ENCODE data around the gene ILKAP. TPM values are rescaled to one million over a fixed set of nuclear protein-coding genes. Genes with fewer than 3 reads are reported as not detected.
A peak's percentile ranks its signal among the peaks of the same experiment; 100 is the strongest.
"Not testable (repeated sequence)": the region's sequence is repeated elsewhere in the genome, so short reads cannot be mapped to it uniquely, and the experiment has no call there.

The ILKAP gene
- total and polyA plus RNA-seq, 5 donors = 24.4 to 34.3 (median 30.9) TPM

DNA sequence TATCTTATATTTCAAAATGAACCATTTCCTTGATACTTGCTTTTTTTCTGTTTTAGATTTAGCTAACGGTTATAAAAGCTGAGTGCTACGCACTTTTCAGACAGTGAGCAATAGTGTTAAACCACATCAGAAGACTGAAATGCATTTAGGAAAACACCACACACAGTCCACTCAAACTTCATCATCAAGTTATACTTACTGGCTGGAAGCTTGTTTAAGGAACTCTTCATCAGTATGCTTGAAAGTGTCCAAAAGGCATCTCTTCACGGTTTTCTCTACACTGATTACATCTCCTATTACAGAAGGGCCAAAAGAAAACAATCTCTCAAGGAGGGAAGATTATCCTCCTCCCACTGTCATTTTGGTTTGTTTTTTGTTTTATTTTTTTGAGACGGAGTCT, 19.7 kb downstream of the ILKAP start:
- Histone ChIP-seq H3K4me1 (ENCODE audit: control insufficient read depth, insufficient read depth, low read length) (no peaks in the 10 kb centered on the region), H3K9me3 (ENCODE audit: control insufficient read depth, low read length) (no peaks in the 10 kb centered on the region), H3K4me3 (ENCODE audit: low read length) (no peak overlapping the region), H3K27ac (ENCODE audit: low read length) (no peak overlapping the region), H3K27me3 (ENCODE audit: control insufficient read depth, insufficient read depth) (no peaks in the 10 kb centered on the region)
- WGBS = 89% methylated on average over 4 of the region's 4 CpGs
- DNase-seq (no peak), ATAC-seq (no peak)
- intact Hi-C loops (cut with DNase I) = no loop called here

DNA sequence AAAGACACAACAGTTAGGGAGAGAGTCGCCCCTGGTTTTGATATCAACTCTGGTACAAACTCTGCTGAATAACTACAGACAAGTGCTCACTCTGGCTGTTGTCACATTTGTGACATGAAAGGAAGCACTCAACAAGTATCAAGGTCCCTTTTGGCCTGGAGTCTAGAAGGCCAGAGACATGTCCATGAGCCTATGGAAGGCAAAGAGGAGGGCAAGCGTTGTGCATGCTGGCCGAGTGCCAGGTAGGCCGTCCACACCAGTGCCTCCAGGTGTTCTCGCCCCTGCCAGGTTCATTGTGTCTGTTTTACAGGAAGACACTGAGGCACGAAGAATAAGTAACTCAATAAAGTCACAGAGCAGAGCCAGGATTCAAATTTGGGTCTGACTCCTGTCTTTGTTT, 21.1 kb downstream of the ILKAP start:
- 75% methylated on average over 6 of the region's 6 CpGs for WGBS
- no peaks in the 10 kb centered on the region for H3K27me3 ChIP-seq (ENCODE audit: control insufficient read depth, insufficient read depth)
- H3K27ac ChIP-seq (ENCODE audit: low read length) = no peak overlapping the region
- no peak overlapping the region for H3K4me3 ChIP-seq (ENCODE audit: low read length)
- no peaks in the 10 kb centered on the region for H3K4me1 ChIP-seq (ENCODE audit: control insufficient read depth, insufficient read depth, low read length)
- DNase-seq (no peak), ATAC-seq (no peak)
- intact Hi-C loops (cut with DNase I) = no loop called here
- H3K9me3 ChIP-seq (ENCODE audit: control insufficient read depth, low read length) = no peaks in the 10 kb centered on the region

DNA sequence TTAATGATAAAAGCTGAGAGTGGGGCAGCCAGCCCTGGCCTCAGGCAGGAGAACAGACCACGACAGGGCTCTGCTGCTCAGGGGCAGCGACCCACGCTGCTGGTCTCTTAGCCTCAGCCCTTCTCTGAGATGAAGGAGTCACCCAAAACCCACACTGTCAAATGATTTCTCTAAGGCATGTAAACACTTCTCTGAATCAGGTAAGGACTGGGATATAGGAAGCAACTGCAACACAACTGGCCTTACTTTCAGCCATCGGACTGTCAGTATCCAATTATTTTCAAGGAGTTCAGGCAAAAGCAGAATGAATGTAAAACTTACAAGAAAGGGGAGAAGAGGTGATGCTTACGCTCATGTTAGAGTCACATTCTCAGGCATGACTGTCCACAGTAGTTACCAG, 22.9 kb downstream of the ILKAP start:
- H3K9me3 ChIP-seq (ENCODE audit: control insufficient read depth, low read length) = no peaks in the 10 kb centered on the region
- intact Hi-C loops (cut with DNase I) = no loop called here
- H3K27me3 ChIP-seq (ENCODE audit: control insufficient read depth, insufficient read depth) = no peaks in the 10 kb centered on the region
- DNase-seq (no peak), ATAC-seq (no peak)
- 92% methylated on average over 5 of the region's 5 CpGs for WGBS
- no peak overlapping the region for H3K4me3 ChIP-seq (ENCODE audit: low read length)
- no peak overlapping the region for H3K27ac ChIP-seq (ENCODE audit: low read length)
- H3K4me1 ChIP-seq (ENCODE audit: control insufficient read depth, insufficient read depth, low read length) = no peaks in the 10 kb centered on the region

DNA sequence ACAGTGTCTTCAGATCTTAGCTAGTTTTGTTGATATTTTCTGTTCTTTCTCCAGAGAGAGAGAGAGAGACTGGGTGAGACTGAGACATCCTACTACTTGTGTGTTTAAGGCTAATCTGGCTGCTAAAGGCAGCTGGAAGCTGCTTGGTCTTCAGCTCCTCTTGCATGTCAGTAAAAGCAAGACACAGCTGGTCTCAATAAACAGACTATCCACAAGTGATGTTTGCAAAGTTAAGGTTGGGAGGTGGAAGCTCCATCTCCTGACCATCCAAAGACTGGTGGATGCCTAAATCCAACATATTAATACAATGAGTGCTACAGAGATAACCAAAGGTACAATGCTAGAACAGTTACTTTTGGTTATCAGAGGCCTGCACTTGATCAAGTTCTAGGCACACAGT, 26.9 kb downstream of the ILKAP start:
- H3K27me3 ChIP-seq (ENCODE audit: control insufficient read depth, insufficient read depth) = no peaks in the 10 kb centered on the region
- no peaks in the 10 kb centered on the region for H3K9me3 ChIP-seq (ENCODE audit: control insufficient read depth, low read length)
- DNase-seq = no peak
- intact Hi-C loops (cut with DNase I) = no loop called here
- no peaks in the 10 kb centered on the region for H3K4me1 ChIP-seq (ENCODE audit: control insufficient read depth, insufficient read depth, low read length)
- no peak overlapping the region for H3K4me3 ChIP-seq (ENCODE audit: low read length)
- H3K27ac ChIP-seq (ENCODE audit: low read length) = no peak overlapping the region
- no peak for ATAC-seq

DNA sequence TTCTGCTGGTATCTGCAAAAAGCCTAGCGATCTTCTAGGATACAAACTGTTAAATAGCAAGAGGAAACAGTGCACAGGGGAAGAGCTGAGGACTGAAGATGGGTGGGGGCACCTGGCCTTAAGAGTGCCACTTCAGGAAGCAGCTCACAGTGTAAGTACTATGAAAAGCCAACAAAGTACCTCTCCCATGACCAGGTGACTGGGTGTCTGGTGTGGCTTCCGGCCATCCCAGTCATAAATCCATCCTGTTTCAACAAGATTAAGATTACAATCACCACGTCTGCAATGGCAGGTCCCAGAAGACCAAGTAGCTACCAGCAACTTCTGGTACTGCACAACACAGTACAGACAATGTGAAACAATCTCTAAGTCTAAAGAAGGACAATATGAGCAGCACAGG, 28.8 kb downstream of the ILKAP start:
- no peak overlapping the region for H3K27ac ChIP-seq (ENCODE audit: low read length)

DNA sequence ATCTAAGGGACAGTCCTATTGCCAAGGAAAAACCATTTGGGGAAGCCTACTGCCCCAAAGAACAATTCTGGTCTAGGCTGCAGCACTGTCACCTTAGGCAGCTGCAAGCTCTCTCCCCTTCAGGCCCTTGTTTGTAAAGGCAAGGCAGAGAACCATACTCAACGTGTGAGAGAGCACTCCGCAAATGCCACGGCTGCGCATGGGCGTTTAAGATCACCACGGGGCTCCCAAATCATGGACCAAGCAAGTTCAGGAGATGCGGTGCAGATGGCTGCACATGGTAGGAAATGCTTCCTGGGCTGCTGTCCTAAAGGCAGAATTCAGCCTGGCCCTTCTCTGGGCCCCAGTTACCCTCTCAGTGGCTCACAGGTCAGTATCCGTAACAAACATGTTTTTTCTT, 29.2 kb downstream of the ILKAP start:
- intact Hi-C loops (cut with DNase I) = no loop called here
- DNase-seq = no peak
- Histone ChIP-seq H3K27ac (ENCODE audit: low read length) (no peak overlapping the region), H3K4me3 (ENCODE audit: low read length) (no peak overlapping the region), H3K4me1 (ENCODE audit: control insufficient read depth, insufficient read depth, low read length) (no peaks in the 10 kb centered on the region), H3K27me3 (ENCODE audit: control insufficient read depth, insufficient read depth) (no peaks in the 10 kb centered on the region), H3K9me3 (ENCODE audit: control insufficient read depth, low read length) (no peaks in the 10 kb centered on the region)
- no peak for ATAC-seq
- 97% methylated on average over 8 of the region's 8 CpGs for WGBS

More for the DNA sequence above, 28.8 kb downstream of the ILKAP start:
- DNase-seq (no peak), ATAC-seq (peak in 1 of 2 donors; percentile 9)
- H3K9me3 ChIP-seq (ENCODE audit: control insufficient read depth, low read length) = no peaks in the 10 kb centered on the region
- H3K27me3 ChIP-seq (ENCODE audit: control insufficient read depth, insufficient read depth) = no peaks in the 10 kb centered on the region
- no peak overlapping the region for H3K4me3 ChIP-seq (ENCODE audit: low read length)
- WGBS = 88% methylated on average over 3 of the region's 3 CpGs
- intact Hi-C loops (cut with DNase I) = no loop called here
- H3K4me1 ChIP-seq (ENCODE audit: control insufficient read depth, insufficient read depth, low read length) = no peaks in the 10 kb centered on the region

DNA sequence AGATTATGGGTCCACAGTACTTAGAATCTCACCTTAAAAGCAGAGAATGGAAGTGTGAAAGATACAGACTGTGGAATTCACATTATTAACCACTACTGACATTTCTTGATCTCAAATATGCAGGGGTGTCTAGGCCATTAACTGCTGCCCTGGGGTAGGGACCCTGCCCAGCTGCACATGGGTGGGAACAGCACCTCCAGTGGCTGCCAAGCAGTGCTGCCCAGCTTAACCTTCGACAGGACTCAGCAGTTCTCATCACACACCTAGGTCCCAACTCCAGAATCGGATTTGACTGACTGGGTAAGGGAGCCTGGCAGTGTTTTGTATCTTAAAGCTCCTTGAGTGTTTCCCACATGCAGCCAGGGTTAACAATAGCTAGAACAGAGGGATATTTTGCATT, 29.8 kb downstream of the ILKAP start:
- no peak overlapping the region for H3K4me3 ChIP-seq (ENCODE audit: low read length)
- H3K27ac ChIP-seq (ENCODE audit: low read length) = no peak overlapping the region
- intact Hi-C loops (cut with DNase I) = no loop called here
- DNase-seq (no peak), ATAC-seq (no peak)
- H3K27me3 ChIP-seq (ENCODE audit: control insufficient read depth, insufficient read depth) = no peaks in the 10 kb centered on the region
- no peaks in the 10 kb centered on the region for H3K9me3 ChIP-seq (ENCODE audit: control insufficient read depth, low read length)
- 89% methylated on average over 2 of the region's 2 CpGs for WGBS
- peaks cover 5% of the 10 kb centered on the region for H3K4me1 ChIP-seq (ENCODE audit: control insufficient read depth, insufficient read depth, low read length)

DNA sequence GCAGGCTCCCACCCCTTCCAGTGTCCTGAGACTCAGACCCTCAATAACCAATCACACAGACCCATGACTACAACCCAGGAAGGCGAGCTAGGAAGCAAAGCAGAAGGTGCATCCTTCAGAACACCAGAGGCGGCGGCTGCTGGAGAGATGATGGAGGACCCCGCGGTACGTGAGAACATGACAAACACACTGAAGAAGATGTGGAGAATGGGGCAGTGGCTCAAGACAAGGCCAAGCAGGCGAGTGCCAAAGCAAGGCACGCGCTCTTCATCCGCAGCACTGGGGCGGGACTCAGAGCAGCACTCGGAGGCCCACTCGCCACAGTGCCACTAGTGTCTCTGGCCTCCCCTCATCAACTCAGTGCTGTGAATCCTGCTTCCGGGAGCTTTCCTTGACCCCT, 31.1 kb downstream of the ILKAP start:
- H3K9me3 ChIP-seq (ENCODE audit: control insufficient read depth, low read length) = no peaks in the 10 kb centered on the region
- ATAC-seq = no peak
- 91% methylated on average over 14 of the region's 14 CpGs for WGBS
- no peak overlapping the region for H3K27ac ChIP-seq (ENCODE audit: low read length)
- no peak for DNase-seq
- H3K4me3 ChIP-seq (ENCODE audit: low read length) = no peak overlapping the region
- intact Hi-C loops (cut with DNase I) = no loop called here
- H3K27me3 ChIP-seq (ENCODE audit: control insufficient read depth, insufficient read depth) = no peaks in the 10 kb centered on the region
- peaks cover 5% of the 10 kb centered on the region for H3K4me1 ChIP-seq (ENCODE audit: control insufficient read depth, insufficient read depth, low read length)

DNA sequence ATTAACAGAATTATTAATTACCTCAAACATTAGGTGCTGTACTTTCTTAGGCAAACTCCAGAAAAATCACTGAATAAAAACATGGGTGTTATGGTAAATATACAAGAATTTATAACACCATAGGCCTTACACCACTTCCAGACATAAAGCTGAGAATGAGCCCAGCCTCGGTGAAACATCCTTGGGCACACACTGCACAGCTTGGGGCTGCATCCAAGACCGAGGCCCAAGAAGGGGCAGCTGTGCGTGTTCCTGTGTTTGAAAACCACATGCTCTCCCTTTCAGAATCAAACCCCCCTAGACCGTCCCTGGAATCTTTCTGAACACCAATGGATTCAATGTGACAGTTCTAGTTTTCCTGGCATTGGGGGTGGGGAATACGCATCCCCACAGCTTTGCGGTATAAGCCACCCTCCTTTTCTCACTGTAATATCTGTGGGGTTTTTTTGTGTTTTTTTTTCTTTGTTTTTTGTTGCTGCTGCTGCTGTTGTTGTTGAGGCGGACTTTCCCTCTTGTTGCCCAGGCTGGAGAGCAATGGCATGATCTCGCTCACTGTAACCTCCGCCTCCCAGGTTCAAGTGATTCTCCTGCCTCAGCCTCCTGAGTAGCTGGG, 31.8 kb downstream of the ILKAP start:
- intact Hi-C loops (cut with DNase I) = no loop called here
- Histone ChIP-seq H3K9me3 (ENCODE audit: control insufficient read depth, low read length) (no peaks in the 10 kb centered on the region), H3K4me1 (ENCODE audit: control insufficient read depth, insufficient read depth, low read length) (peaks cover 5% of the 10 kb centered on the region), H3K27me3 (ENCODE audit: control insufficient read depth, insufficient read depth) (no peaks in the 10 kb centered on the region), H3K4me3 (ENCODE audit: low read length) (no peak overlapping the region), H3K27ac (ENCODE audit: low read length) (no peak overlapping the region)
- DNase-seq (no peak), ATAC-seq (no peak)
- WGBS = 94% methylated on average over 9 of the region's 9 CpGs

DNA sequence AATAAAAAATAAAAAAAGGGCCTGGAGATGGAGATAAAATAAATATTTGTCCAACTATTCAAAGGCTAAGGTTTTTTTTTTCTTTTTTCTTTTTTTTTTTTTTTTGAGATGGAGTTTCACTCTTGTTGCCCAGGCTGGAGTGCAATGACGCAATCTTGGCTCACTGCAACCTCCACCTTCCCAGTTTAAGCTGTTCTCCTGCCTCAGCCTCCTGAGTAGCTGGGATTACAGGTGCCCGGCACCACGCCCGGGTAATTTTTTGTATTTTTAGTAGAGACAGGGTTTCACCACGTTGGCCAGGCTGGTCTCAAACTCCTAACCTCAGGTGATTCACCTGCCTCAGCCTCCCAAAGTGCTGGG, 32.4 kb downstream of the ILKAP start:
- DNase-seq; H3K27ac ChIP-seq (ENCODE audit: low read length); H3K9me3 ChIP-seq (ENCODE audit: control insufficient read depth, low read length); intact Hi-C loops (cut with DNase I); H3K4me1 ChIP-seq (ENCODE audit: control insufficient read depth, insufficient read depth, low read length); ATAC-seq; H3K4me3 ChIP-seq (ENCODE audit: low read length); H3K27me3 ChIP-seq (ENCODE audit: control insufficient read depth, insufficient read depth): not testable (repeated sequence)
- 93% methylated on average over 5 of the region's 5 CpGs for whole genome bisulfite sequencing

DNA sequence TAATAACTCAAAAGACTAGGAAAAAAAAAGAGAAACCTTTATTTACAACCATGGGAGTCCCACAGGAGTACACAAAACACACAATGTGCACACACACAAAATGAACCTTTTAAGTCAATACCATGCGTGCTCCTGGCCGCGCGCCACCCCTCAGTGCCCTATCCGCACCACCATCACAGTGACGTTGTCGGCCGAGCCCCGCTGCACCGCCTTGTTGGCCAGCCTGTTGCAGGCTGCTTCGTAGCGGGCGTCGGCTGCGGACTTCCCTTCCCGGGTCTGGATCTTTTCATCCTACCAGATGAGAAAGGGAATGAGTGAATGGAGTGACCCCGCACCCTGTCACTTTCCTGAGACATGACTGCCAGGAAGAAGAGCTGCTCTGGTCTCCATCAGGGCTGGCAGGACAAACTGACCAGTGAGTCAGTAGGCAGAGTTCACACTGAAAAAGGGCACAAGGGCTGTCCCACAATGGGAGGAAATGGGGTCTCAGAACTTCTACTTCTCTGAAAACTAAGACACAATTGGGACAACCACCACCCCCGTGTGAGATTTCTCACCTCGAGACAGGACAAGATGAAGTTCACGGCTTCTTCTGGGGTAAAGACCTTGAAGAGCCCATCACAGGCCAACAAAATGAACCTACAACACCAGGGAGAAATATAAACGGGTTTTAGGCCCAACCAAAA, 33.0 kb downstream of the ILKAP start:
- DNase-seq = peak in 2 of 3 donors; percentile 61 to 69
- H3K4me1 ChIP-seq (ENCODE audit: control insufficient read depth, insufficient read depth, low read length) = peaks cover 5% of the 10 kb centered on the region
- no peak overlapping the region for H3K4me3 ChIP-seq (ENCODE audit: low read length)
- WGBS = 90% methylated on average over 21 of the region's 21 CpGs
- intact Hi-C loops (cut with DNase I) = no loop called here
- no peak overlapping the region for H3K27ac ChIP-seq (ENCODE audit: low read length)
- H3K9me3 ChIP-seq (ENCODE audit: control insufficient read depth, low read length) = no peaks in the 10 kb centered on the region
- no peaks in the 10 kb centered on the region for H3K27me3 ChIP-seq (ENCODE audit: control insufficient read depth, insufficient read depth)
- no peak for ATAC-seq
